ENCODE results near the gene NTHL1. TPM values are rescaled to one million over a fixed set of nuclear protein-coding genes. Genes with fewer than 3 reads are reported as not detected.

Gene NTHL1
- total and polyA plus RNA-seq, 10 of the 15 experiments (the other 5 are each of a cell fraction or from before 2014, with no cell fraction given): 0.85 to 54.7 (median 39.0) TPM

- FAIRE-seq: no peak
- Histone ChIP-seq H3K27ac (ENCODE audit: control insufficient read depth, insufficient read depth) (no peak overlapping the region), H3K79me2 (ENCODE audit: control insufficient read depth, insufficient read depth, low read length) (no peaks in the 10 kb centered on the region), H4K20me1 (ENCODE audit: control insufficient read depth, insufficient read depth) (peaks cover 5% of the 10 kb centered on the region; the same call in 1 of the 2 replicates), H2AFZ (ENCODE audit: control insufficient read depth, low read depth, low read length) (no peak overlapping the region), H3K9me3 (replicated peaks; ENCODE audit: control insufficient read depth, insufficient read depth, low read length) (no peaks in the 10 kb centered on the region), H3K9ac (ENCODE audit: control insufficient read depth, insufficient read depth, low read length) (no peak overlapping the region), H3K4me3 (no peak overlapping the region), H3K4me1 (ENCODE audit: control insufficient read depth, insufficient read depth, low read length) (peaks cover 7% of the 10 kb centered on the region), H3K27me3 (replicated peaks in 1 of 2; ENCODE audit: control insufficient read depth in 2 of 2, insufficient read depth in 2 of 2, low read length in 1 of 2) (peaks cover 17% of the 10 kb centered on the region in 2 experiments), H3K36me3 (ENCODE audit: control insufficient read depth in 2 of 2, insufficient read depth in 2 of 2, low read length in 1 of 2) (no peaks in the 10 kb centered on the region), H3K4me2 (ENCODE audit: control insufficient read depth, insufficient read depth) (no peak overlapping the region)
- RAD21 ChIA-PET (ENCODE audit: unreplicated experiment): interaction anchor here (1.0 to 1.9 kb wide), 2 partner anchors 23 to 117 kb away, joined by 3 to 5 read pairs; partner anchors contain the start of genes NTHL1 and TSC2
- 78% methylated on average over 12 of the region's 12 CpGs for WGBS (ENCODE audit: insufficient coverage, insufficient replicate concordance, low lambda C conversion rate, missing lambda C conversion rate)
- intact Hi-C loops (cut with micrococcal nuclease; ENCODE audit: unreplicated experiment) (no loop called here), in situ Hi-C loops (cut with MboI) (loop anchor here (5.0 kb wide), 1 partner anchor 118 kb away; no protein-coding TSS in a partner anchor)
- BruUV-seq (replicated peaks): no TSS peak
- POLR2A ChIA-PET: interaction anchor here (0.9 to 1.5 kb wide), 2 partner anchors 117 to 131 kb away, joined by 3 to 4 read pairs; partner anchors contain the start of gene TRAF7
- CTCF ChIA-PET: interaction anchor here (1.0 to 4.4 kb wide), 4 partner anchors 112 to 129 kb away, joined by 3 to 79 read pairs (median 6); partner anchors contain the start of gene PKD1
- no peak for ATAC-seq
- DNase-seq (ENCODE audit: low read depth, low spot score): no peak
- SMC1A ChIA-PET (ENCODE audit: uncharacterized antibody, unreplicated experiment): interaction anchor here (0.9 to 1.2 kb wide), 2 partner anchors 116 to 125 kb away, joined by 3 to 5 read pairs; no protein-coding TSS in a partner anchor
- no peak for TF ChIP-seq CREM (IDR thresholded peaks at IDR 0.05; ENCODE audit: low read depth)
- TF ChIP-seq FOXM1 (IDR thresholded peaks at IDR 0.05; ENCODE audit: low read depth, low read length): no peak
- TF ChIP-seq HDGF (IDR thresholded peaks at IDR 0.05): no peak
- TF ChIP-seq NFXL1 (IDR thresholded peaks at IDR 0.05; ENCODE audit: borderline replicate concordance): no peak
- TF ChIP-seq ATF2 (IDR thresholded peaks at IDR 0.05; ENCODE audit: low read length): no peak
- no peak for TF ChIP-seq BRCA1 (IDR thresholded peaks at IDR 0.05; ENCODE audit: low read depth, low read length)
- TF ChIP-seq MAX (IDR thresholded peaks at IDR 0.05; ENCODE audit: low read depth, low read length): no peak
- no peak for TF ChIP-seq MYB (IDR thresholded peaks at IDR 0.05; ENCODE audit: borderline replicate concordance, low read depth, low read length)
- TF ChIP-seq, protein P1, sequence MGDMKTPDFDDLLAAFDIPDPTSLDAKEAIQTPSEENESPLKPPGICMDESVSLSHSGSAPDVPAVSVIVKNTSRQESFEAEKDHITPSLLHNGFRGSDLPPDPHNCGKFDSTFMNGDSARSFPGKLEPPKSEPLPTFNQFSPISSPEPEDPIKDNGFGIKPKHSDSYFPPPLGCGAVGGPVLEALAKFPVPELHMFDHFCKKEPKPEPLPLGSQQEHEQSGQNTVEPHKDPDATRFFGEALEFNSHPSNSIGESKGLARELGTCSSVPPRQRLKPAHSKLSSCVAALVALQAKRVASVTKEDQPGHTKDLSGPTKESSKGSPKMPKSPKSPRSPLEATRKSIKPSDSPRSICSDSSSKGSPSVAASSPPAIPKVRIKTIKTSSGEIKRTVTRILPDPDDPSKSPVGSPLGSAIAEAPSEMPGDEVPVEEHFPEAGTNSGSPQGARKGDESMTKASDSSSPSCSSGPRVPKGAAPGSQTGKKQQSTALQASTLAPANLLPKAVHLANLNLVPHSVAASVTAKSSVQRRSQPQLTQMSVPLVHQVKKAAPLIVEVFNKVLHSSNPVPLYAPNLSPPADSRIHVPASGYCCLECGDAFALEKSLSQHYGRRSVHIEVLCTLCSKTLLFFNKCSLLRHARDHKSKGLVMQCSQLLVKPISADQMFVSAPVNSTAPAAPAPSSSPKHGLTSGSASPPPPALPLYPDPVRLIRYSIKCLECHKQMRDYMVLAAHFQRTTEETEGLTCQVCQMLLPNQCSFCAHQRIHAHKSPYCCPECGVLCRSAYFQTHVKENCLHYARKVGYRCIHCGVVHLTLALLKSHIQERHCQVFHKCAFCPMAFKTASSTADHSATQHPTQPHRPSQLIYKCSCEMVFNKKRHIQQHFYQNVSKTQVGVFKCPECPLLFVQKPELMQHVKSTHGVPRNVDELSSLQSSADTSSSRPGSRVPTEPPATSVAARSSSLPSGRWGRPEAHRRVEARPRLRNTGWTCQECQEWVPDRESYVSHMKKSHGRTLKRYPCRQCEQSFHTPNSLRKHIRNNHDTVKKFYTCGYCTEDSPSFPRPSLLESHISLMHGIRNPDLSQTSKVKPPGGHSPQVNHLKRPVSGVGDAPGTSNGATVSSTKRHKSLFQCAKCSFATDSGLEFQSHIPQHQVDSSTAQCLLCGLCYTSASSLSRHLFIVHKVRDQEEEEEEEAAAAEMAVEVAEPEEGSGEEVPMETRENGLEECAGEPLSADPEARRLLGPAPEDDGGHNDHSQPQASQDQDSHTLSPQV (IDR thresholded peaks at IDR 0.05): no peak
- no peak for TF ChIP-seq TCF12 (IDR thresholded peaks at IDR 0.05; ENCODE audit: low read depth, low read length)
- TF ChIP-seq LARP7 (IDR thresholded peaks at IDR 0.05): no peak
- no peak for TF ChIP-seq ZNF622 (IDR thresholded peaks at IDR 0.05)
- TF ChIP-seq, protein P2, sequence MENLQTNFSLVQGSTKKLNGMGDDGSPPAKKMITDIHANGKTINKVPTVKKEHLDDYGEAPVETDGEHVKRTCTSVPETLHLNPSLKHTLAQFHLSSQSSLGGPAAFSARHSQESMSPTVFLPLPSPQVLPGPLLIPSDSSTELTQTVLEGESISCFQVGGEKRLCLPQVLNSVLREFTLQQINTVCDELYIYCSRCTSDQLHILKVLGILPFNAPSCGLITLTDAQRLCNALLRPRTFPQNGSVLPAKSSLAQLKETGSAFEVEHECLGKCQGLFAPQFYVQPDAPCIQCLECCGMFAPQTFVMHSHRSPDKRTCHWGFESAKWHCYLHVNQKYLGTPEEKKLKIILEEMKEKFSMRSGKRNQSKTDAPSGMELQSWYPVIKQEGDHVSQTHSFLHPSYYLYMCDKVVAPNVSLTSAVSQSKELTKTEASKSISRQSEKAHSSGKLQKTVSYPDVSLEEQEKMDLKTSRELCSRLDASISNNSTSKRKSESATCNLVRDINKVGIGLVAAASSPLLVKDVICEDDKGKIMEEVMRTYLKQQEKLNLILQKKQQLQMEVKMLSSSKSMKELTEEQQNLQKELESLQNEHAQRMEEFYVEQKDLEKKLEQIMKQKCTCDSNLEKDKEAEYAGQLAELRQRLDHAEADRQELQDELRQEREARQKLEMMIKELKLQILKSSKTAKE (IDR thresholded peaks at IDR 0.05; ENCODE audit: low read depth, poor library complexity, severe bottlenecking): no peak
- no peak for TF ChIP-seq RAD51 (IDR thresholded peaks at IDR 0.05)
- no peak for TF ChIP-seq JUNB (IDR thresholded peaks at IDR 0.05)
- TF ChIP-seq, protein P3, sequence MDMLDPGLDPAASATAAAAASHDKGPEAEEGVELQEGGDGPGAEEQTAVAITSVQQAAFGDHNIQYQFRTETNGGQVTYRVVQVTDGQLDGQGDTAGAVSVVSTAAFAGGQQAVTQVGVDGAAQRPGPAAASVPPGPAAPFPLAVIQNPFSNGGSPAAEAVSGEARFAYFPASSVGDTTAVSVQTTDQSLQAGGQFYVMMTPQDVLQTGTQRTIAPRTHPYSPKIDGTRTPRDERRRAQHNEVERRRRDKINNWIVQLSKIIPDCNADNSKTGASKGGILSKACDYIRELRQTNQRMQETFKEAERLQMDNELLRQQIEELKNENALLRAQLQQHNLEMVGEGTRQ (IDR thresholded peaks at IDR 0.05; ENCODE audit: borderline replicate concordance, low read depth, low read length): no peak
- TF ChIP-seq CBX5 (IDR thresholded peaks at IDR 0.05; ENCODE audit: low read depth): no peak
Measured at GRCh38 chr16:2024032-2024420, 23.6 kb downstream of the NTHL1 start.
